ENCODE data around the gene LNPK. TPM values are rescaled to one million over a fixed set of nuclear protein-coding genes. Genes with fewer than 3 reads are reported as not detected.

LNPK gene
- total RNA-seq, 2 experiments from 2014 or later: 18.0 to 38.3 TPM

GRCh38 chr2:176004934-176005333, 2.9 kb upstream of the LNPK start:
- Histone ChIP-seq H3K36me3 (ENCODE audit: insufficient read depth, low read length) (no peaks in the 10 kb centered on the region), H3K4me3 (ENCODE audit: low read depth, low read length, poor library complexity, severe bottlenecking) (no peak overlapping the region), H3K9me3 (ENCODE audit: low read length) (no peaks in the 10 kb centered on the region), H3K4me2 (ENCODE audit: low read length) (no peak overlapping the region), H2AFZ (ENCODE audit: low read length) (no peak overlapping the region), H4K20me1 (ENCODE audit: insufficient read depth, low read length) (no peaks in the 10 kb centered on the region), H3K79me2 (ENCODE audit: insufficient read depth, low read depth, low read length) (peaks cover 15% of the 10 kb centered on the region), H3K27ac (ENCODE audit: low read depth, low read length, poor library complexity, severe bottlenecking) (no peak overlapping the region), H3K9me2 (ENCODE audit: insufficient read depth, low read length) (no peaks in the 10 kb centered on the region), H3K4me1 (ENCODE audit: insufficient read depth, low read length, poor library complexity, severe bottlenecking) (peaks cover 18% of the 10 kb centered on the region)
- ChIA-PET POLR2A (no interaction called here), CTCF (ENCODE audit: unreplicated experiment) (no interaction called here)
- no TSS peak for BruUV-seq (replicated peaks)
- DNase-seq (ENCODE audit: low spot score): no peak
- TF ChIP-seq EZH2phosphoT487 (IDR thresholded peaks at IDR 0.05; ENCODE audit: borderline replicate concordance, low read depth, low read length): no peak
- TF ChIP-seq, protein P1, sequence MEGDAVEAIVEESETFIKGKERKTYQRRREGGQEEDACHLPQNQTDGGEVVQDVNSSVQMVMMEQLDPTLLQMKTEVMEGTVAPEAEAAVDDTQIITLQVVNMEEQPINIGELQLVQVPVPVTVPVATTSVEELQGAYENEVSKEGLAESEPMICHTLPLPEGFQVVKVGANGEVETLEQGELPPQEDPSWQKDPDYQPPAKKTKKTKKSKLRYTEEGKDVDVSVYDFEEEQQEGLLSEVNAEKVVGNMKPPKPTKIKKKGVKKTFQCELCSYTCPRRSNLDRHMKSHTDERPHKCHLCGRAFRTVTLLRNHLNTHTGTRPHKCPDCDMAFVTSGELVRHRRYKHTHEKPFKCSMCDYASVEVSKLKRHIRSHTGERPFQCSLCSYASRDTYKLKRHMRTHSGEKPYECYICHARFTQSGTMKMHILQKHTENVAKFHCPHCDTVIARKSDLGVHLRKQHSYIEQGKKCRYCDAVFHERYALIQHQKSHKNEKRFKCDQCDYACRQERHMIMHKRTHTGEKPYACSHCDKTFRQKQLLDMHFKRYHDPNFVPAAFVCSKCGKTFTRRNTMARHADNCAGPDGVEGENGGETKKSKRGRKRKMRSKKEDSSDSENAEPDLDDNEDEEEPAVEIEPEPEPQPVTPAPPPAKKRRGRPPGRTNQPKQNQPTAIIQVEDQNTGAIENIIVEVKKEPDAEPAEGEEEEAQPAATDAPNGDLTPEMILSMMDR (conservative IDR thresholded peaks at IDR 0.05; ENCODE audit: low read length): no peak
- intact Hi-C loops (cut with micrococcal nuclease; ENCODE audit: unreplicated experiment): loop anchor here (10.0 kb wide), 2 partner anchors 260 to 820 kb away; partner anchors contain the start of genes ATP5MC3 and MTX2

GRCh38 chr2:176003958-176004357, 1.9 kb upstream of the LNPK start:
- no peak overlapping the region for H2AFZ ChIP-seq (ENCODE audit: low read length)

More at GRCh38 chr2:176003958-176004357, 1.9 kb upstream of the LNPK start:
- Histone ChIP-seq H3K36me3 (ENCODE audit: insufficient read depth, low read length) (no peaks in the 10 kb centered on the region), H3K4me2 (ENCODE audit: low read length) (no peak overlapping the region), H3K9me2 (ENCODE audit: insufficient read depth, low read length) (no peaks in the 10 kb centered on the region), H3K4me3 (ENCODE audit: low read depth, low read length, poor library complexity, severe bottlenecking) (no peak overlapping the region), H3K27ac (ENCODE audit: low read depth, low read length, poor library complexity, severe bottlenecking) (no peak overlapping the region), H3K79me2 (ENCODE audit: insufficient read depth, low read depth, low read length) (peaks cover 23% of the 10 kb centered on the region), H3K9me3 (ENCODE audit: low read length) (no peaks in the 10 kb centered on the region), H3K4me1 (ENCODE audit: insufficient read depth, low read length, poor library complexity, severe bottlenecking) (peaks cover 19% of the 10 kb centered on the region), H4K20me1 (ENCODE audit: insufficient read depth, low read length) (no peaks in the 10 kb centered on the region; the same call in 1 of the 2 replicates)
- ChIA-PET POLR2A (no interaction called here), CTCF (ENCODE audit: unreplicated experiment) (no interaction called here)
- BruUV-seq (replicated peaks): no TSS peak
- no peak for TF ChIP-seq EZH2phosphoT487 (IDR thresholded peaks at IDR 0.05; ENCODE audit: borderline replicate concordance, low read depth, low read length)
- TF ChIP-seq, protein P1 (conservative IDR thresholded peaks at IDR 0.05; ENCODE audit: low read length): no peak
- DNase-seq (ENCODE audit: low spot score): no peak
- intact Hi-C loops (cut with micrococcal nuclease; ENCODE audit: unreplicated experiment): loop anchor here (10.0 kb wide), 2 partner anchors 261 to 819 kb away; partner anchors contain the start of genes ATP5MC3 and MTX2

All from OCI-LY7 (cell line).